GM23338 (cell line): ENCODE data around the gene COX20. TPM values are rescaled to one million over a fixed set of nuclear protein-coding genes. Genes with fewer than 3 reads are reported as not detected.

Experiments used
- ATAC-seq: fragments of 200-7000 bp; cut with Tn5 transposase; 3 replicates; pipeline ENCODE4 v1.9.1; 2020
- DNase-seq: peaks from one replicate; pipeline ENCODE4 v3.0.0-alpha.2; 2015; ENCODE audit warnings: low spot score
- H2AFZ ChIP-seq: fragments of 200-600 bp; sonication (generic); 2 replicates; pipeline ENCODE4 v1.8.0; 2016; ENCODE audit warnings: antibody characterized with exemption, mild to moderate bottlenecking, moderate library complexity
- H3F3A ChIP-seq: fragments of 200-600 bp; sonication (generic); replicated peaks from 2 replicates; pipeline ENCODE4 v1.8.0; 2017; ENCODE audit warnings: antibody characterized with exemption, mixed run types, low read depth
- H3K27ac ChIP-seq: fragments of 200-600 bp; sonication (generic); 2 replicates; pipeline ENCODE4 v1.6.1; 2016; ENCODE audit warnings: low read depth
- H3K27me3 ChIP-seq: fragments of 200-600 bp; sonication (generic); 2 replicates; pipeline ENCODE4 v1.8.0; 2016; ENCODE audit warnings: mild to moderate bottlenecking, mixed run types, moderate library complexity; ENCODE audit not compliant: insufficient read depth
- H3K36me3 ChIP-seq: fragments of 200-600 bp; sonication (generic); 2 replicates; pipeline ENCODE4 v1.8.0; 2016; ENCODE audit warnings: mild to moderate bottlenecking; ENCODE audit not compliant: insufficient read depth
- H3K4me1 ChIP-seq: fragments of 200-600 bp; sonication (generic); 2 replicates; pipeline ENCODE4 v1.8.0; 2016; ENCODE audit warnings: mild to moderate bottlenecking, moderate library complexity; ENCODE audit not compliant: insufficient read depth
- H3K4me2 ChIP-seq: fragments of 200-600 bp; sonication (generic); 2 replicates; pipeline ENCODE4 v1.7.1; 2017; ENCODE audit warnings: mixed run types
- H3K4me3 ChIP-seq: fragments of 200-600 bp; sonication (generic); 2 replicates; pipeline ENCODE4 v1.6.1; 2016; ENCODE audit warnings: mixed run types
- H3K79me2 ChIP-seq: fragments of 200-600 bp; sonication (generic); replicated peaks from 2 replicates; pipeline ENCODE4 v1.8.0; 2017; ENCODE audit warnings: mild to moderate bottlenecking; ENCODE audit not compliant: insufficient read depth
- H3K9me2 ChIP-seq: fragments of 200-600 bp; sonication (generic); 2 replicates; pipeline ENCODE4 v1.8.0; 2017; ENCODE audit not compliant: insufficient read depth
- H4K20me1 ChIP-seq: fragments of 200-600 bp; sonication (generic); replicated peaks from 2 replicates; pipeline ENCODE4 v1.8.0; 2017; ENCODE audit warnings: mild to moderate bottlenecking; ENCODE audit not compliant: insufficient read depth
- H3K27ac Mint-ChIP-seq: 2 replicates; pipeline ENCODE4 v1.8.0; 2020; ENCODE audit warnings: inconsistent platforms, mild to moderate bottlenecking, moderate library complexity, mixed read lengths
- H3K27me3 Mint-ChIP-seq: 3 replicates; pipeline ENCODE4 v1.8.0; 2022; ENCODE audit warnings: low read depth, mild to moderate bottlenecking, moderate library complexity, mixed read lengths, inconsistent platforms; ENCODE audit not compliant: insufficient read depth, poor library complexity
- H3K36me3 Mint-ChIP-seq: 3 replicates; pipeline ENCODE4 v1.8.0; 2021; ENCODE audit warnings: low read depth, mild to moderate bottlenecking, inconsistent platforms, moderate library complexity, mixed read lengths
- H3K4me1 Mint-ChIP-seq: 3 replicates; pipeline ENCODE4 v1.8.0; 2020; ENCODE audit warnings: mild to moderate bottlenecking, inconsistent platforms, mixed read lengths
- H3K4me3 Mint-ChIP-seq: 3 replicates; pipeline ENCODE4 v1.8.0; 2021; ENCODE audit warnings: moderate library complexity, mild to moderate bottlenecking, inconsistent platforms, mixed read lengths
- H3K9me3 Mint-ChIP-seq: 3 replicates; pipeline ENCODE4 v1.8.0; 2020; ENCODE audit warnings: moderate library complexity, mild to moderate bottlenecking, inconsistent platforms, mixed read lengths
- CREB1 ChIP-seq: fragments of 250-450 bp; sonication (Bioruptor Pico); IDR thresholded peaks from 2 replicates; pipeline ENCODE4 v1.5.0; 2020; ENCODE audit warnings: low read depth, mild to moderate bottlenecking, moderate library complexity
- CTCF ChIP-seq, 2 experiments: fragments of 200-600 bp in 1 of 2; sonication (generic) in 1 of 2; conservative IDR thresholded peaks; 2 replicates each; pipeline versions ENCODE4 v1.5.1 to v1.6.1; 2016 to 2017; ENCODE audit warnings: antibody characterized with exemption in 2 of 2, low read depth in 2 of 2, mild to moderate bottlenecking in 2 of 2, moderate library complexity in 1 of 2
- ETS1 ChIP-seq: IDR thresholded peaks from 2 replicates; pipeline ENCODE4 v1.6.1; 2016; ENCODE audit warnings: antibody characterized with exemption
- EZH2 ChIP-seq: fragments of 200-600 bp; sonication (generic); IDR thresholded peaks from one replicate; pipeline ENCODE4 v1.8.0; 2017; ENCODE audit warnings: antibody characterized with exemption, mild to moderate bottlenecking, low read depth; ENCODE audit not compliant: unreplicated experiment
- EZH2phosphoT487 ChIP-seq: fragments of 200-600 bp; sonication (generic); IDR thresholded peaks from one replicate; pipeline ENCODE4 v1.8.1; 2018; ENCODE audit warnings: antibody characterized with exemption; ENCODE audit not compliant: unreplicated experiment
- JUNB ChIP-seq: IDR thresholded peaks from one replicate; pipeline ENCODE4 v1.6.1; 2016; ENCODE audit warnings: antibody characterized with exemption; ENCODE audit not compliant: unreplicated experiment
- NANOG ChIP-seq: IDR thresholded peaks from 2 replicates; pipeline ENCODE4 v1.6.1; 2016; ENCODE audit warnings: antibody characterized with exemption, borderline replicate concordance
- POLR2AphosphoS5 ChIP-seq: IDR thresholded peaks from 2 replicates; pipeline ENCODE4 v1.6.1; 2016; ENCODE audit warnings: antibody characterized with exemption, low read depth
- REST ChIP-seq: IDR thresholded peaks from one replicate; pipeline ENCODE4 v1.6.1; 2018; ENCODE audit warnings: antibody characterized with exemption; ENCODE audit not compliant: unreplicated experiment
- STAT1 ChIP-seq: IDR thresholded peaks from one replicate; pipeline ENCODE4 v1.6.1; 2016; ENCODE audit warnings: antibody characterized with exemption; ENCODE audit not compliant: unreplicated experiment
- ZNF114 ChIP-seq: fragments of 250-450 bp; sonication (Bioruptor Pico); IDR thresholded peaks from 2 replicates; pipeline ENCODE4 v1.5.0; 2020; ENCODE audit warnings: mild to moderate bottlenecking, moderate library complexity
- ZNF331 ChIP-seq: fragments of 250-450 bp; sonication (Bioruptor Pico); IDR thresholded peaks from 2 replicates; pipeline ENCODE4 v1.5.0; 2020; ENCODE audit warnings: low read depth, mild to moderate bottlenecking, moderate library complexity
- ZNF462 ChIP-seq: fragments of 250-450 bp; sonication (Bioruptor Pico); IDR thresholded peaks from 2 replicates; pipeline ENCODE4 v1.5.0; 2020; ENCODE audit warnings: mild to moderate bottlenecking, moderate library complexity
- polyA plus RNA-seq: library from polyadenylated mRNA; unstranded; fragments of >200 nt; fragmentation: Nextera tagmentation; extraction: Ambion mirVana; gene quantifications from 2 replicates; pipeline ENCODE4 v1.2.1, GENCODE V29; 2016
- total RNA-seq: library from RNA; depleted of rRNA; stranded (reverse); fragments of >200 nt; shearing (Covaris generic); gene quantifications from 2 replicates; pipeline ENCODE4 v1.2.3, GENCODE V29; 2014

COX20 gene
- total and polyA plus RNA-seq, 2 experiments from 2014 or later = 19.3 to 175 TPM

- H3K4me3 Mint-ChIP-seq = peak overlapping the region; percentile 91; the same call in 1 of the 3 replicates
- H3K36me3 Mint-ChIP-seq = peaks cover 31% of the 10 kb centered on the region
- Histone ChIP-seq H2AFZ (no peak overlapping the region), H3K27me3 (no peaks in the 10 kb centered on the region), H3K27ac (no peak overlapping the region), H3K4me2 (peak overlapping the region; percentile 89; the same call in 1 of the 2 replicates), H3K4me1 (peaks cover 13% of the 10 kb centered on the region; the same call in 1 of the 2 replicates), H3F3A (peaks cover 3% of the 10 kb centered on the region; the same call in 1 of the 2 replicates), H4K20me1 (peaks cover 19% of the 10 kb centered on the region), H3K9me2 (no peaks in the 10 kb centered on the region), H3K79me2 (peaks cover 47% of the 10 kb centered on the region), H3K36me3 (peaks cover under 1% of the 10 kb centered on the region; the same call in 1 of the 2 replicates), H3K4me3 (no peak overlapping the region)
- H3K27me3 Mint-ChIP-seq = peaks cover 18% of the 10 kb centered on the region
- H3K9me3 Mint-ChIP-seq = peaks cover 4% of the 10 kb centered on the region; the same call in 1 of the 3 replicates
- TF ChIP-seq ETS1 (no peak), POLR2AphosphoS5 (no peak), CTCF (conservative IDR thresholded peaks at IDR 0.05; ENCODE audit: low read depth in 2 of 2) (no peak), ZNF114 (CRISPR knock-in tag) (no peak), JUNB (no peak), STAT1 (no peak), REST (no peak), ZNF331 (CRISPR knock-in tag) (no peak), ZNF462 (CRISPR knock-in tag) (no peak), NANOG (no peak), CREB1 (CRISPR knock-in tag) (no peak), EZH2phosphoT487 (no peak), EZH2 (no peak)
- DNase-seq (no peak), ATAC-seq (no peak)
- H3K4me1 Mint-ChIP-seq = peaks cover 18% of the 10 kb centered on the region
- H3K27ac Mint-ChIP-seq = no peak overlapping the region
Measured at GRCh38 chr1:244865820-244866219, 30.4 kb downstream of the COX20 start.
